Liver (tissue), 3 donors: Measurements from ENCODE around the gene TMEM176B.

Experiments used
- CTCF ChIP-seq: fragments of 150-350 bp; IDR thresholded peaks from 2 replicates; pipeline ENCODE4 v1.5.1; 2017; ENCODE audit warnings: improper control_type of control experiment, low read depth, low read length; ENCODE audit not compliant: missing input control
- GABPA ChIP-seq, 2 donors: IDR thresholded peaks in 1 of 2; conservative IDR thresholded peaks in 1 of 2; 2 replicates each; pipeline ENCODE4 v1.6.1; 2016; ENCODE audit warnings: antibody characterized with exemption in 2 of 2, mild to moderate bottlenecking in 1 of 2, moderate library complexity in 1 of 2
- JUND ChIP-seq, 2 donors: IDR thresholded peaks; 2 replicates each; pipeline ENCODE4 v1.6.1; 2016; ENCODE audit warnings: antibody characterized with exemption in 2 of 2
- RAD21 ChIP-seq, 2 donors: IDR thresholded peaks; 2 replicates each; pipeline ENCODE4 v1.6.1; 2016; ENCODE audit warnings: antibody characterized with exemption in 2 of 2, mild to moderate bottlenecking in 2 of 2
- TAF1 ChIP-seq: conservative IDR thresholded peaks from 2 replicates; pipeline ENCODE4 v1.6.1; 2016; ENCODE audit warnings: antibody characterized with exemption, mild to moderate bottlenecking
- donor health status: healthy.
- donor health status: healthy.

GRCh38 chr7:150793569-150794238 is 6.5 kb downstream of the TMEM176B start:
- TF ChIP-seq JUND (IDR thresholded peaks at IDR 0.05) = no peak
- no peak for TF ChIP-seq CTCF
- no peak for TF ChIP-seq RAD21 (IDR thresholded peaks at IDR 0.05)
- no peak for TF ChIP-seq GABPA (IDR thresholded peaks at IDR 0.05 in 1 of 2, conservative IDR thresholded peaks at IDR 0.05 in 1 of 2)
- no peak for TF ChIP-seq TAF1
